HG03039 (cell line): ENCODE results near the gene CCDC28A.
"Not testable (repeated sequence)": the region's sequence is repeated elsewhere in the genome, so short reads cannot be mapped to it uniquely, and the experiment has no call there.

Source experiments
- ATAC-seq: cut with Tn5 transposase; IDR thresholded peaks from one replicate; pipeline ENCODE4 v1.9.1; 2021; ENCODE audit warnings: mild to moderate bottlenecking, moderate library complexity; ENCODE audit not compliant: unreplicated experiment

The CCDC28A gene

DNA sequence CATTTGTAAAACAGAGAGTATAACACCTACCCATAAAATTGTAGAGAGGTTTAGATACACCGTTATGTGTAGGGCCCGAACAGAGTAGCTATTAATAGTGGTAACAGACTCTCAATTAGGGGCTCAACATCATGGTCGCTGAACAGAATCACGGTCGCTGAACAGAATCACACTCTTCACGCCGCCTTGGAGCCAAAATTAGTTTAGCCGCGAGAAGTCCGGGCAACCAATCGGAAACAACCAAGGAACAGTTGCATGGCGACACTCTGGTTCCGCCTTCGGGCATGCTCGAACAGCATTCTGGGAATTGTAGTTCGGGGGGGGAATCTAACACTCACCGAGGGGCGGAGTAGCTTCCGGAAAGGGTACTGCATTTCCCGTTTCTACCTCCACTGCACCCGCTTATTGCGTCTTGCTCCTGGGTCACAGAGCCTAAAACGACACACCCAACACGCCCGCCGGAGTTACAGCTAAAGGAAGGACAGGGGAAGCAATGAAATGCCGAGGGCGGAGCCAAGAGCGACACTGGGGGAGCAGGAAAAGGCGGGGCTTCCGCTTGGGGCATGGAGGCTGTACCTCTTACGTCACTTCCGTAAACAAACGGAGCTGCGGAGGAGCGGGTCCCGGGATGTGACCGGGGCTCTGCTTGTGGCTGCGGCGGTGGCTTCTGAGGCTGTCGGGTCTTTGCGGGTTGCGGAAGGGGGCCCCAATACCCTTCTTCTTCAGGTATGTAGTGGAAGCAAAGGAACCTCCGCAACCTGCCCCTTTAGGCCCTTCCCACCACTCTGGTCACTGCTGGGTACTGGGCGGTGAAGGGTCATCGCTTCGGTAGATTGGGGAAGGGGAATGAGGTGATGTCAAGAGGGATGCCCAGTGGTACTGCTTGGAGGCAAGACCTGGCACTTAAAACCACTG, at the start of gene CCDC28A:
CCDC28A (plus strand) TSS at position 593 of the 915 bp plus-strand sequence. CDS start 2,352 bp downstream, outside the sequence.
- ATAC-seq, result peak; percentile 91

DNA sequence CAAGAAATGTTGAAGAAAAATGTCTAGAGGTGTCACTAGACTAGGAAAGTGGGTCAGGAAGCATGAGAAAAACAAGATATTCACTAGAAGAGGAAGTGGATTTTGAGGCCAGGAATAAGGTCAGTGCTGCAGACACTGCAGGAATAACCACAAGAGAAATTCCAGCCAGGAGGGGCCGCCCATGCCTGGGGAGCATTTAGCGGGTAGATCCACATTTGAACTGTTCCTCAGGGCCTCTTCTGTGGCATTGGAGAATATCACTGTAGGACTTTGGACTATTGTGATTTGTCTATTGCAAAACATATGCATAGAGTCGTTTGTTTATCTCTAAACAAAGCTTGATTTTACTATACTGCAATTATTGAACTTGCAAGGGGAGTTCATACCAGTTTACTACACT, 49.6 kb upstream of the CCDC28A start:
- ATAC-seq, result no peak

DNA sequence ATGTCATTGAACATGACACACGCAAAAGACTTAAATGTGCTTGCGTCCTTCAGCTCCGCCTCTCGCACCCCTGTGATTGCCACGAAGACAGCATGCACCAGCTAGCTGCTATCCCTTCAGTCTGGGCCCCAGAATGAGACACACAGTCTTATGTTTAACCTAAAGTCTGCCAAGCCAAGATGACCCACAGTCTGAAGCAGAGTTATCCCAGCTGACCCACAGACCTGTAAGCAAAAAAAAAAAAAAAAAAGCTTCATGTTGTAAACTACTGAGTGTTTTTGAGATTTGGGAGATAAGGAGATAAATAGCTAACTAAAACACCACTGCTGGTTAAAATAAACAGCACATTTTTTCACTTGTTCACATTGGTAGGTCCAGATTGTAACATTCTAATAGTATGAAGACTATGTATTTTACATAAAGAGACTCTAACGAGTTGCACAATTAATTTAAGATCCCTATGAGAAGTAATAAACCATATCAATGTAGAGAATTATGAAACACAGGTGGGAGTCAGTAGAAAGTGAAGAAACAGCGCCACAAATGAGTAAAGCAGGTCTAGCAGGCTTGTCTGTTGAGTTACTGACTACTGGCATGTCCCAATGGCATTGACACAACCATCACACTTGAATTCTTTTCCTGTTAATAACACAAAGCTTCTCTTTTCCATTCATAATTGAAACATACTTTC, 47.4 kb upstream of the CCDC28A start:
- ATAC-seq, result no peak

DNA sequence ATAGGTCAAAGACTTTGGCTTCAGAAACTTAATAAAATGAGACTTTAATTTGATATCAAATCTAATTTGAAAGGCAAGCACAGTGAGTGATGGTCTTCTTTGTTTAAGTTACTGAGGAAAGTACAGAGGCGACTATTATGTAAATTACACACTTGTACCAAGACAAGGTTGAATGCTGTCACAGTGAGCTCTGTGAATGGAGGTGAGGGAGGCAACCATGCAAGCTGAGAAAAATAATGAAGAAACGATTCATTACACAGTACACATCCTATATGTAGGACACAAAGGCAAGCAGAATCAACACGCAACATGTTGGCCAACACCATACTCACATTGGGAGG, 46.8 kb upstream of the CCDC28A start:
- no peak for ATAC-seq

DNA sequence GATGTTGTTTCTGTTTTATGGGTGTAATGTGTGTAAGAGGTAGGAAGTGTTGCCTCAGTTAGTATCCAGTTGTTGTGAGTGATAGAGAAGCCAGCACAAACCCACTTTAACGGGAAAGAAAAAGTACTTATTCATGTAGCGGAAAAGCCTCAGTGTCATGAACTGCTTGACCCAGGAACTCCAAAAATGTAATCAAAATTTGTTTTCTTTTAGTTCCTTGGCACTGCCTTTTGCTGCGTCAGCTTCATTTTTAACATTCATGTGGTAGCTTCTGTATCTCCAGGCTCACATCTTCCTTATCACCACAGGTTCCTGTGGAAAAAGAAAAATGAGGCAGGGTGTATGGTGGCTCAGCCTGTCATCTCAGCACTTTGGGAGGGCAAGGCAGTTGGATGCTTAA, 46.4 kb upstream of the CCDC28A start:
- ATAC-seq, result no peak

DNA sequence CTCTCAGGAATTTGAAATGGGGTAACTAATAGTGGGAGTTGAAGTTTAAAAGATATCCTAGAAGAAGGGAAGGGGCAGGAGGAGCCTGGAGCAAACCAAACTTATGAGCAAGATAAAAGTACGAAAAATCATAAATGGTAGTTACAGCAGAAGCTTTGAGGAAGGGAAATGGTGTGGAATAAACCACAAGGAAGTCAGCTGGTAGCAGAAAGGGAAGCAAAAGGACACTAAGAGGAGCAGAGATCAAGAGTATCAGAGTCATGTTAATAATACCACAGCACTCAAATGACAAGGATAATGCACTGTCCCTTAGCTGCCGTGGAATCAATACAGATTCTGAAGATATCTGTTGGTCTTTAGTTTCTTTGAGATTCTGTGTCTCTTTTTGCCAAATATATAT, 44.9 kb upstream of the CCDC28A start:
- ATAC-seq, result no peak

DNA sequence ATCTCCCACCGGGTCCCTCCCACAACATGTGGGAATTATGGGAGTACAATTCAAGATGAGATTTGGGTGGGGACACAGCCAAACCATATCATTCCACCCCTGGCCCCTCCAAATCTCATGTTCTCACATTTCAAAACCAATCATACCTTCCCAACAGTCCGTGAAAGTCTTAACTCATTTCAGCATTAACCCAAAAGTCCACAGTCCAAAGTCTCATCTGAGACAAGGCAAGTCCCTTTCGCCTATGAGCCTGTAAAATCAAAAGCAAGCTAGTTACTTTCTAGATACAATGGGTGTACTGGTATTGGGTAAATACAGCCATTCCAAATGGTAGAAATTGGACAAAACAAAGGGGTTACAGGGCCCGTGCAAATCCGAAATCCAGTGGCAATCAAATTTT, 43.5 kb upstream of the CCDC28A start:
- ATAC-seq, result not testable (repeated sequence)

DNA sequence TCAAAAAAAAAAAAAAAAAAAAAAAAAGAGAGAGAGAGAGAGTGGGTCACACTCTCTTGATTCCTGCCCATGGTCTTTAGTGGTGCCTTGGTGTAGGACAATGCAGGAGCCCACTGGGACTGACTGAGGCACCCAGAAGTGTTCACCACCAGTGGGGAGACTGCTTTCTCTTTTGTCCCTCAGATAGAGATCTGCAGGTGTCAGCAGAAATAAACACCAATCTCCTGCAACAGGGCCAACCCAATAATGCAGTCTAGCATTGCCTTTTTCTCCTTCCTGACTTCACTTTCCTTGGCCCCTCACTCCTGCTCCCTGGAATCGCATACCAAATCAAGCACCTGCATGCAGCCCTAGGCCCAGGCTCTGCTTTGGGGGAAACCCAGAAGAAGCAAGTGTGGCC, 39.0 kb upstream of the CCDC28A start:
- ATAC-seq, result no peak

DNA sequence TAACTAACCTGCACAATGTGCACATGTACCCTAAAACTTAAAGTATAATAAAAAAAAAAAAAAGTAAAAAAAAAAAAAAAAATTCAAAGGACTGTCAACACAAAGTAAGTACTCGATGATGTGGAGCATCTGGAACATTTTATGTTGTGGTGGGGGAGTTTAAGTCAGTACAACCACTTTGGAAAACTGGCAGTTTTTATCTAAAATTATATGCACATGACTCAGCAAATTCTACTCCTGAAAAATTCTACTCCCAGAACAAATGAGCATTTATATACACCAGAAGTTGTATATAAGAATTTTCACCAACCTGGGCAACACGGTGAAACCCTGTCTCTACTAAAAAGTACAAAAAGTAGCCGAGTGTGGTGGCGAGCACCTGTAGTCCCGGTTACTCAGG, 36.9 kb upstream of the CCDC28A start:
- ATAC-seq, result no peak

DNA sequence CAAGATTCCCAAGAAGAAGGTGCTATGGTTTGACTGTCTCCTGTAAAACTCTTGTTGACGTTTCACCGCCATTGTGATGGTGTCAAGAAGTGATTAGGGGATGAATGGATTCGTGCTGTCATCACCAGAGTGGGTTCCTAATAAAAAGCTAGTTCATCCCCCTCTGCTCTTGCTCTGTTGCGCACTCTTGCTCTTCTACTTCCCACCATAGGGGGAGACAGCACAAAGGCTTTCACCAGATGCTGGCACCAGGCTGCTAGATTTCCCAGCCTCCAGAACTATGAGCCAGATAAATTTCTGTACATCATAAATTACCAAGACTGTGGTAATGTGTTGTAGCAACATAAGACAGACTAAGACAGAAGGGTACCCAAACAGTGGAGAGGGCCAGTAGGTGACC, 21.6 kb upstream of the CCDC28A start:
- no peak for ATAC-seq

DNA sequence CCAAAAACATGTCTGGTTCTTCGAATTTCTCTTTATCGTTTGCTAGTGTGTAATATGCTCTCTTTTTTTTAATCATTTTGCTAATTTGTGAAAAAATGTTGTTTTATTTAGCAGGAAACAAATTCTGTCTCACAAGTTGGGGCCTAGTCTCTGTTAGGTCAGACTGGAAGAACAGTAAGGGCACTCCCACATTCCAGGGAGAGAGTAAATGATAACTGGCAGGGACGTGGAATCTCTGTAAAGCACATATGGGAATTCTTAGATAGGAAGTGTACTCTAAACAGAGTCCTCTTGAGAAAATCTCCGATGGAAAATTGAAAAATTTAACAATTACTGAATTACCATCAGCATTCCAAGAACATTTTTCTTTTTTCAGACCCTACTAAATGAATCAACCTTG, 16.4 kb upstream of the CCDC28A start:
- no peak for ATAC-seq

DNA sequence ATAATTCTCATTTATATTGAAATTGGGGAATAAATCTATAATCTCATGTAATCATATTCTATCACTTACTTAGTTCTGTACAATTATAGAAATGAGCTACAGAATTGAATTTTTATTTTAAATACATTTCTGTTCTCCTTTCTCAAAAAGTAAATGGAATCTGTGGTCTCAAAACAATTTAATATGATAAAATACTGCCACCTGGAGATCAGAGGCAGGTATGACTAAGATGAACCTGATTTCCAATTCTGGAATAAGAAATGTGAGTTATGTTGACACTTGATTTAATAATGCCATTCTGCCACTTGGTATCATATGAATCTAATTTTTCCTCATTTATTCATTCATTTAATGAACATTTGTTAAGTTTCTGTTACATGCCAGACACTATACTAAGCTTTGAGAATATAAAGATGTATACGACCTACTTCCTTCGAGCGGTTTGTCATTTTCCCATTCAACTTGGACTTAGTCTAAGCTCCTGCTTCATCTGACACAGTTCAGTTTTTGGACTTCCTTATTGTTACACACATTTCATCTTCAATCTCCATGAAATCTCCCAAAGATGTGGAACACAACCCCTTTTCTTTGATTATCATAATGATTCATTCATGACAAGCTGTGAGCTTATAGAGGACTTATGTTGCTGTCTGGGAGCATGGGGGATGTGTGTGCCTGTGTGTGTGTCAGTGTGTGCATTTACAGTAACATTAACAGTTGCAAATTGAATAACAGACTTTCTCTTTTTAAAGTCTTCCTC, 7.5 kb upstream of the CCDC28A start:
- ATAC-seq, result no peak

DNA sequence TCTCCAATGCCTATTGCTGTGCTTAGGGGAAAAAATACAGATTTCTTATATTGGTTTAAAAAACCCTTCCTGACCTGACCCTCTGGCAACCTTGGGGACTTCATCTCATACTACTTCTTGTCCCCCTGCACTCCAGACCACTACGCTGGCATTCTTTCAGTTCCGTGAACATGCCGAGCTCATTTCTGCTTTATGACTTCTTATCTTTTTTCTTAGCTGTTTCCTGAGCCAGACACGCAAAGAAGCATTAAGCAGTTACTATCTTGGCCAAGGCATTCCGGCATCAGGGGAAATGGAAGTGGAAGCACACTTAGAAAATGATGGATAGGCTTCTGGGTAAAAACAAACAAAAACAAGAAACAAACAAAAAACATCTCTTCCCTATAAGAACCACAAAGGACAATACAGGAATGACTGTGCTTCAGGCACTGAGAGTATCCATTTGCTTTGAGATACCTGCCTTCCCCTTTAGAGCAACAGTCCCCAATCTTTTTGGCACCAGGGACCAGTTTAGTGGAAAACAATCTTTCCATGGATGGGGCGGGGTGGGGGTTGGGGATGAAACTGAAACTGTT, 4.4 kb upstream of the CCDC28A start:
- ATAC-seq, result no peak

DNA sequence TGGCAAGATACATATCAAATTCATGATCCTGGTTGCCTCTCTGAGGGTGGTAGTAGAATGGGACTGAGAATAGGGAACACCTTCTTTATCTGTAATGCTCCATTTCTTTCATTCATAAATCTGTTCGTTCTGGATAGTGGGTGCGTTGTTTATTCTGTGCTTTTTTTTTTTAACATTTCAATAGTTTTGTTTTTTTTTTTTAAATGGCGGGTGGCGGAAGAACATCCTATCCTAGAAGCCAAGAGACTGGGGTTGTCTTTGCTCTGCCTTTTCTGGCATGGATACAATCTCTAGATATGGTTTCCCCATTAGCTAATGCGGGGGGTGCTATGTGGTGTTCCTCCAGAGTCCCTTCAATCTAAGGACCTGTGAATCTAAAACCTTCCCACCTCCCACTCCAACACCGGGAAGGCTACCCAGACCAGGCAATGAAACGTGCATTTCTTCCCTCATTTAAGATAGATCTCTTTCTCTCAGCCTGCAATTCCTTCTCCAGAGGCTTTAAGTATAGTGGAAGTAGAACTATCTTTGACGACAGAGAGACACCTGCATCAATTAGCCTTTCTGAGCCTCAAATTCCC, 883 bp upstream of the CCDC28A start:
- no peak for ATAC-seq

DNA sequence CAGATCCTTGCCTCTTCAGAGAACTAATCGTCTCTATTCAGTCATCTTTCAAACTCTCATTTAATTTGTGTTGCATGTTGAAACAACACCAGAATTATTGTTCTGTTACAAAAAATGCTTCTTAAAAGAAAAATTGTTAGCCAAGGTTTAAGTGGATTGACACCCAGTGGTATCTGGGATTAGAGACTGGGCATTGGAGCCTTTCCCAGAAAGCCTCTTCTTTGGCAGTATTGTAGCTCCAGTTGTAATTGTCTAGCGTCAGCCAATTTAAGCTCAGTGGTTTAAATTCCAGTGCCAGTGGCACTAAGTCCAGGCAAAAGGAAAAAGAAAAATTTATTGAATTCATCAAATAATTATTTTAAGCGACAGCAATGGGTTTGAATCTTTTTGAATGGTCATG, 801 bp downstream of the CCDC28A start:
- ATAC-seq, result no peak

DNA sequence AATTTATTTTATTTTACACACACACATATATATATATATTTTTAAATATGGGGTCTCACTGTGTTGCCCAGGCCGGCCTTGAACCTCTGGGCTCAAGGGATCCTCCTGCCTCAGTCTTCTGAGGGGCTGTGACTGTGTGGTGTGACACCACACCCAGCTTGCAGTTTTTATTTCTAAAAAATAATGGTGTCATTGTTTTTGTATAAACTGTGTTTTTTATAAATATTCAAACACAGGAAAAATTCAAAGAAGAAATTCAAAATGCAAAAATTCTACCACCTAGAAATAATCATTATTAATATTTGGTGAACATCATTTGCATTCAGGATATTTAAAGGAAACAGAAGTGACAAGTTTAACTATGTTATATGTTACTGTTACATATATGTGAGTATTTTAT, 3.1 kb downstream of the CCDC28A start:
- no peak for ATAC-seq

DNA sequence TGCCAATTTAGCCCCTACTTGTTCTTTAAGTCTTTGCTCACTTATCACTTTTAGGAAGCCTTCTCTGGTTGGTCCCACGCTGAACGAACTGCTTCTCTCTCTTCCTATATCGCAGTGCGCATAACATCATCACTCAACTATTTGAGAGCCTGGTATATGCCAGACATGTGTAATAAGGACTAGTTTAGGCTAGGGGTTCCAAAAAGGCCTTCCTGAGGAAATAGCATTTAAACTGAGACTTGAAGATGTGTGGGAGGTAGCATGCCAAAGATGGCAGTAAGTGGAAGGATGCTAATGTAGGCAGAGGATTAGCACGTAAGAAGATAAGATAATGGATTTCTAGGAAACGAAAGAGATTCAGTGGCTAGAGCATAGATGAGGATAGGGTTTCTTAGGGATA, 4.8 kb downstream of the CCDC28A start:
- ATAC-seq, result no peak

DNA sequence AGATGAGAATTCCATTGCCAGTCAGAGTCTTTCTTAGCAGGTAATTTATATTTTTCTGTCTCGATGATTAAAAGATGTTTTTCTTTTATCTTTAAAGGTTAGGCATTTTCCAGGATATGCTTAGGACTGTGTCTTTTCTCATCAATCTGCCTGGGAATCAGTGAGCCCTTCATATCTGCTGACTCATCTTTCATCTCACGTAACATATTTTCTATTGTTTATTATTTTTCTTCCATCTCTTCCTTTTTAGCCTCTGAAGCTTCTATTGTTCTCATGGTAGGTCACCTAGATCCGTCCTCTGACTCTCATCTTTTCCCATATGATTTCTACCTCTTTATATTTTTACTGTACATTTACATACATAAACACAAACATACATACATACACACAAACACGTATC, 8.7 kb downstream of the CCDC28A start:
- no peak for ATAC-seq

DNA sequence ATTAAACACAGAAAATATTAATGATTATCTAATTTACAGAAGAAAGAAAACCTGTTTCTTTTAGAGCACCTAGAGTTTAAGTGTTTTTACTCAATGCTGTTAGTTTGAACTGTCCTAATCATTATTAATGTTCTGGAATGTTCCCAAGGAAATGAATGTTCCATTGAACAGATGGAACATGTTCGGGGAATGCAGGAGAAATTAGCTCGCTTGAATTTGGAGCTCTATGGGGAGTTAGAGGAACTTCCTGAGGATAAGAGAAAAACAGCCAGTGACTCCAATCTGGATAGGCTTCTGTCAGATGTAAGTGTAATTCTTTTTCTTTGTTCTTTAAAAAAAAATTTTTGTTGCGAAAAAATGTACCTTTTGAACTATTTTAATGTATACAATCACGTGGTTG, 11.5 kb downstream of the CCDC28A start:
- ATAC-seq, result no peak

DNA sequence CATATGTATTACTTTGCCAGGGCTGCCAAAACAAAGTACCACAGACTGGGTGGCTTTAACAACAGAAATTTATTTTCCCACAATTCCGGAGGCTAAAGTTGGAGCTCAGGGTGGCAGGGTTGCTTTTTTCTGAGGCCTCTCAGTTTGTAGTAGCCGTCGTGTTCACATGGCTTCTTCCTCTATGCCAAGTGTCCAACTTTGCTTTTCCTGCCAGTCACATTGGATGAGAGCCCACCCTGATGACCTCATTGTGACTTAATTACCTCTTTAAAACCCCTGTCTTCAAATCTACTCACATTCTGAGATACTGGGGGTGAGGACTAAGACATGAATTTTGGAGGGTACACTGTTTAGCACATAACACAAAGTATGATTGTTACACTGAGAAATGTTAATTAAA, 12.4 kb downstream of the CCDC28A start:
- ATAC-seq, result no peak

DNA sequence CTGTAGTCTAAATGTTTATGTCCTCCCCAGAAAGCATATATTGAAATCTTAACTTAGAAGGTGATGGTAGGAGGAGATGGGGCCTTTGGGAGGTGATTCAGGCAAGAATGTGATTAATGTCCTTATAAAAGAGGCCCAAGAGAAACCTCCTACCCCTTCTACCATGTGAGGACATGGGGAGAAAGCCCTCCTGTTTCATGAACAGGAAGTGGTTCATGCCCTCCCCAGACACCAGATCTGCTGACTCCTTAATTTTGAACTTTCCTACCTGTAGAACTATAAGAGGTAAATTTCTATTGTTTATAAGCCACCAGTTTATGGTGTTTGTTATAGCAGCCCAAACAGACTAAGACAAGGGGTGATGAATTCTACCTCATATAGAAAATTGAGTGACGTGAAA, 13.6 kb downstream of the CCDC28A start:
- ATAC-seq, result no peak
